Liver (tissue), 9 donors: ENCODE measurements around the gene C22orf42. TPM values are rescaled to one million over a fixed set of nuclear protein-coding genes. Genes with fewer than 3 reads are reported as not detected.

Experiments used
- DNase-seq: peaks from one replicate; pipeline ENCODE4 v3.0.0-alpha.2; 2017; ENCODE audit warnings: low spot score
- H3K27ac ChIP-seq, 2 donors: one replicate each; pipeline ENCODE4 v1.7.0; 2013; ENCODE audit warnings: inconsistent platforms in 2 of 2, low read length in 2 of 2, control low read depth in 1 of 2, low read depth in 1 of 2, mild to moderate bottlenecking in 1 of 2
- H3K27me3 ChIP-seq, 4 donors: one replicate each; pipeline versions ENCODE4 v1.6.1 to v1.7.0; 2013; ENCODE audit warnings: low read length in 3 of 4, inconsistent platforms in 1 of 4, mild to moderate bottlenecking in 1 of 4, moderate library complexity in 1 of 4; ENCODE audit not compliant: control insufficient read depth in 4 of 4, insufficient read depth in 4 of 4
- H3K36me3 ChIP-seq, 4 donors: one replicate each; pipeline versions ENCODE4 v1.6.1 to v1.7.0; 2013; ENCODE audit warnings: low read length in 3 of 4, mild to moderate bottlenecking in 3 of 4, low read depth in 1 of 4, moderate library complexity in 1 of 4; ENCODE audit not compliant: control insufficient read depth in 4 of 4, insufficient read depth in 3 of 4
- H3K4me1 ChIP-seq, 4 donors: one replicate each; pipeline versions ENCODE4 v1.6.1 to v1.7.0; 2013; ENCODE audit warnings: low read length in 3 of 4, mild to moderate bottlenecking in 3 of 4, moderate library complexity in 1 of 4; ENCODE audit not compliant: control insufficient read depth in 4 of 4, insufficient read depth in 4 of 4
- H3K4me3 ChIP-seq, 3 donors: one replicate each; pipeline versions ENCODE4 v1.6.1 to v1.7.0; 2013; ENCODE audit warnings: low read length in 3 of 3, control low read depth in 1 of 3, low read depth in 1 of 3, mild to moderate bottlenecking in 1 of 3
- H3K9ac ChIP-seq, 2 donors: one replicate each; pipeline ENCODE4 v1.7.0; 2013; ENCODE audit warnings: low read length in 2 of 2, mild to moderate bottlenecking in 2 of 2, moderate library complexity in 2 of 2, control low read depth in 1 of 2, low read depth in 1 of 2
- H3K9me3 ChIP-seq, 4 donors: one replicate each; pipeline versions ENCODE4 v1.6.1 to v1.7.0; 2013; ENCODE audit warnings: low read length in 3 of 4; ENCODE audit not compliant: control insufficient read depth in 4 of 4
- EGR1 ChIP-seq, 2 donors: IDR thresholded peaks; 2 replicates each; pipeline ENCODE4 v1.6.1; 2016 to 2018; ENCODE audit warnings: antibody characterized with exemption in 2 of 2, low read depth in 2 of 2
- FOXA1 ChIP-seq: IDR thresholded peaks from 2 replicates; pipeline ENCODE4 v1.6.1; 2016; ENCODE audit warnings: antibody characterized with exemption
- FOXA2 ChIP-seq: IDR thresholded peaks from 2 replicates; pipeline ENCODE4 v1.6.1; 2016; ENCODE audit warnings: antibody characterized with exemption
- GABPA ChIP-seq, 2 donors: IDR thresholded peaks in 1 of 2; conservative IDR thresholded peaks in 1 of 2; 2 replicates each; pipeline ENCODE4 v1.6.1; 2016; ENCODE audit warnings: antibody characterized with exemption in 2 of 2, mild to moderate bottlenecking in 1 of 2, moderate library complexity in 1 of 2
- HNF4A ChIP-seq, 2 donors: conservative IDR thresholded peaks; 2 replicates each; pipeline ENCODE4 v1.6.1; 2016; ENCODE audit warnings: antibody characterized with exemption in 2 of 2, mild to moderate bottlenecking in 2 of 2
- HNF4G ChIP-seq: IDR thresholded peaks from 2 replicates; pipeline ENCODE4 v1.6.1; 2016; ENCODE audit warnings: antibody characterized with exemption
- JUND ChIP-seq, 2 donors: IDR thresholded peaks; 2 replicates each; pipeline ENCODE4 v1.6.1; 2016; ENCODE audit warnings: antibody characterized with exemption in 2 of 2
- MAX ChIP-seq: IDR thresholded peaks from 2 replicates; pipeline ENCODE4 v1.6.1; 2016; ENCODE audit warnings: antibody characterized with exemption
- RAD21 ChIP-seq, 2 donors: IDR thresholded peaks; 2 replicates each; pipeline ENCODE4 v1.6.1; 2016; ENCODE audit warnings: antibody characterized with exemption in 2 of 2, mild to moderate bottlenecking in 2 of 2
- REST ChIP-seq: IDR thresholded peaks from 2 replicates; pipeline ENCODE4 v1.6.1; 2016; ENCODE audit warnings: antibody characterized with exemption, mild to moderate bottlenecking
- RXRA ChIP-seq, 2 donors: IDR thresholded peaks; 2 replicates each; pipeline ENCODE4 v1.6.1; 2017 to 2018; ENCODE audit warnings: antibody characterized with exemption in 2 of 2, mild to moderate bottlenecking in 1 of 2
- SP1 ChIP-seq: IDR thresholded peaks from 2 replicates; pipeline ENCODE4 v1.6.1; 2018; ENCODE audit warnings: antibody characterized with exemption, mild to moderate bottlenecking
- TAF1 ChIP-seq: conservative IDR thresholded peaks from 2 replicates; pipeline ENCODE4 v1.6.1; 2016; ENCODE audit warnings: antibody characterized with exemption, mild to moderate bottlenecking
- YY1 ChIP-seq: IDR thresholded peaks from 2 replicates; pipeline ENCODE4 v1.6.1; 2016; ENCODE audit warnings: antibody characterized with exemption, mild to moderate bottlenecking
- ZBTB33 ChIP-seq: IDR thresholded peaks from 2 replicates; pipeline ENCODE4 v1.6.1; 2016; ENCODE audit warnings: antibody characterized with exemption
- WGBS: extraction: QIAGEN DNeasy Blood & Tissue Kit; methylation state at CpG from one replicate; pipeline ENCODE4 v1.1.7; 2013; 5-methylcytosine and 5-hydroxymethylcytosine counted together
- polyA plus RNA-seq, 2 donors: library from polyadenylated mRNA; stranded (reverse) in 1 of 2; unstranded in 1 of 2; fragments of 200-250 nt in 1 of 2; fragments of >200 nt in 1 of 2; fragmentation: Nextera tagmentation in 1 of 2; extraction: Ambion mirVana in 1 of 2; gene quantifications; one replicate each; pipeline versions ENCODE4 v1.2.1 to v1.2.3, GENCODE V29; 2013 to 2015
- total RNA-seq, 2 donors: library from RNA; depleted of rRNA; stranded (reverse); fragments of >200 nt; gene quantifications; one replicate each; pipeline ENCODE4 v1.2.3, GENCODE V29; 2014
- TF ChIP-seq, protein P1 (sequence below): fragments of 150-350 bp; IDR thresholded peaks from 2 replicates; pipeline ENCODE4 v1.5.1; 2017; ENCODE audit warnings: improper control_type of control experiment, low read depth, low read length; ENCODE audit not compliant: missing input control
- TF ChIP-seq, protein P2 (sequence below): IDR thresholded peaks from 2 replicates; pipeline ENCODE4 v1.6.1; 2016; ENCODE audit warnings: antibody characterized with exemption
- donor health status: healthy.
- donor health status: healthy.
- donor health status: healthy.
- donor health status: healthy.
- donor health status: healthy.

The C22orf42 gene
- total and polyA plus RNA-seq, 4 donors, result not detected

DNA sequence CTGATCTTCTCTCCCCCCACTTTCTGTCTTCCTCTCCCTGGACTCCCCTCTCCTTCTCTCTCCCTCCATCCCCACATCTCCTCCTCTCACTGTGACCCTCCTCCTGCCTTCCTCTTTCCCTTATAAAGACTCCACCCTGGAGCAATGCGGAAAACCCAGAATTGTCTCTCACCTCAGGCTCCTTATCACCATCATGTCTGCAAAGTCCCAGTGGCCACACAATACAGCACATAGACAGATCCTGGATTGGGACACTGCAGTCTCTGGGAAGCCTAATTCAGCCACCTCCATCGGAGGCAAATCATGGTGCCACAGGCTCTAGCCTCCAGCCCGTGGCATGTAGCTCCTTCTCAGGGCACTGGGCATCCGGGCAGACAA lies 43.0 kb upstream of the C22orf42 start:
- WGBS, result 16% methylated on average over 4 of the region's 4 CpGs
- Histone ChIP-seq H3K9me3 (no peaks in the 10 kb centered on the region), H3K9ac (no peak overlapping the region), H3K4me1 (peaks cover 3 to 25% (median 11%) of the 10 kb centered on the region in 4 donors), H3K27ac (no peak overlapping the region), H3K4me3 (no peak overlapping the region), H3K36me3 (no peaks in the 10 kb centered on the region), H3K27me3 (no peaks in the 10 kb centered on the region)
- no peak for DNase-seq
- TF ChIP-seq MAX, result no peak
- no peak for TF ChIP-seq TAF1
- no peak for TF ChIP-seq YY1
- no peak for TF ChIP-seq HNF4A (conservative IDR thresholded peaks at IDR 0.05)
- no peak for TF ChIP-seq HNF4G
- no peak for TF ChIP-seq RAD21 (IDR thresholded peaks at IDR 0.05)
- no peak for TF ChIP-seq RXRA (IDR thresholded peaks at IDR 0.05)
- TF ChIP-seq ZBTB33, result no peak
- no peak for TF ChIP-seq GABPA (IDR thresholded peaks at IDR 0.05 in 1 of 2, conservative IDR thresholded peaks at IDR 0.05 in 1 of 2)
- TF ChIP-seq, protein P1, sequence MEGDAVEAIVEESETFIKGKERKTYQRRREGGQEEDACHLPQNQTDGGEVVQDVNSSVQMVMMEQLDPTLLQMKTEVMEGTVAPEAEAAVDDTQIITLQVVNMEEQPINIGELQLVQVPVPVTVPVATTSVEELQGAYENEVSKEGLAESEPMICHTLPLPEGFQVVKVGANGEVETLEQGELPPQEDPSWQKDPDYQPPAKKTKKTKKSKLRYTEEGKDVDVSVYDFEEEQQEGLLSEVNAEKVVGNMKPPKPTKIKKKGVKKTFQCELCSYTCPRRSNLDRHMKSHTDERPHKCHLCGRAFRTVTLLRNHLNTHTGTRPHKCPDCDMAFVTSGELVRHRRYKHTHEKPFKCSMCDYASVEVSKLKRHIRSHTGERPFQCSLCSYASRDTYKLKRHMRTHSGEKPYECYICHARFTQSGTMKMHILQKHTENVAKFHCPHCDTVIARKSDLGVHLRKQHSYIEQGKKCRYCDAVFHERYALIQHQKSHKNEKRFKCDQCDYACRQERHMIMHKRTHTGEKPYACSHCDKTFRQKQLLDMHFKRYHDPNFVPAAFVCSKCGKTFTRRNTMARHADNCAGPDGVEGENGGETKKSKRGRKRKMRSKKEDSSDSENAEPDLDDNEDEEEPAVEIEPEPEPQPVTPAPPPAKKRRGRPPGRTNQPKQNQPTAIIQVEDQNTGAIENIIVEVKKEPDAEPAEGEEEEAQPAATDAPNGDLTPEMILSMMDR, result no peak
- TF ChIP-seq REST, result no peak
- TF ChIP-seq FOXA2, result no peak
- TF ChIP-seq, protein P2, sequence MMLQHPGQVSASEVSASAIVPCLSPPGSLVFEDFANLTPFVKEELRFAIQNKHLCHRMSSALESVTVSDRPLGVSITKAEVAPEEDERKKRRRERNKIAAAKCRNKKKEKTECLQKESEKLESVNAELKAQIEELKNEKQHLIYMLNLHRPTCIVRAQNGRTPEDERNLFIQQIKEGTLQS, result no peak
- no peak for TF ChIP-seq FOXA1
- no peak for TF ChIP-seq SP1
- TF ChIP-seq EGR1 (IDR thresholded peaks at IDR 0.05; ENCODE audit: low read depth in 2 of 2), result no peak
- TF ChIP-seq JUND (IDR thresholded peaks at IDR 0.05), result no peak

- no peaks in the 10 kb centered on the region for H3K9me3 ChIP-seq
- H3K27me3 ChIP-seq, result peaks cover 0 to 4% (median 0%) of the 10 kb centered on the region in 4 donors
- TF ChIP-seq, protein P1, result no peak
- TF ChIP-seq SP1 (no peak), HNF4G (no peak), TAF1 (no peak), RXRA (IDR thresholded peaks at IDR 0.05) (no peak), GABPA (IDR thresholded peaks at IDR 0.05 in 1 of 2, conservative IDR thresholded peaks at IDR 0.05 in 1 of 2) (no peak), EGR1 (IDR thresholded peaks at IDR 0.05; ENCODE audit: low read depth in 2 of 2) (no peak), MAX (no peak), ZBTB33 (no peak), JUND (IDR thresholded peaks at IDR 0.05) (no peak)
- TF ChIP-seq, protein P2, result no peak
- peaks cover 3 to 18% (median 8%) of the 10 kb centered on the region in 4 donors for H3K4me1 ChIP-seq
- no peak overlapping the region for H3K4me3 ChIP-seq
- WGBS, result 77% methylated on average over 10 of the region's 10 CpGs
- H3K27ac ChIP-seq, result no peak overlapping the region
- no peak overlapping the region for H3K9ac ChIP-seq
- DNase-seq, result no peak
- H3K36me3 ChIP-seq, result no peaks in the 10 kb centered on the region
Observed at GRCh38 chr22:32200752-32201151, 41.6 kb upstream of the C22orf42 start.
